ENCODE data around the gene ATP11C.

GRCh38 chrX:139692908-139693307 lies 239.9 kb downstream of the ATP11C start:
- TF ChIP-seq CTCF (IDR thresholded peaks at IDR 0.05), result no peak
- no peak for TF ChIP-seq POLR2A (IDR thresholded peaks at IDR 0.05)

Measured in adrenal gland (tissue), 5 donors.